ENCODE data around the gene LY6G6F. TPM values are rescaled to one million over a fixed set of nuclear protein-coding genes. Genes with fewer than 3 reads are reported as not detected.

The LY6G6F gene
- total and polyA plus RNA-seq, 2 experiments from 2014 or later: not detected

- H3K27ac Mint-ChIP-seq: peak overlapping the region; percentile 98
- H3K79me2 ChIP-seq (replicated peaks; ENCODE audit: insufficient read depth): peaks cover 46% of the 10 kb centered on the region
- peak overlapping the region; percentile 93 for H3K4me3 Mint-ChIP-seq
- TF ChIP-seq CTCF (conservative IDR thresholded peaks at IDR 0.05; ENCODE audit: low read depth in 2 of 2) (no peak), STAT1 (IDR thresholded peaks at IDR 0.05; ENCODE audit: unreplicated experiment) (no peak), EZH2phosphoT487 (IDR thresholded peaks at IDR 0.05; ENCODE audit: unreplicated experiment) (no peak), POLR2AphosphoS5 (IDR thresholded peaks at IDR 0.05; ENCODE audit: low read depth) (no peak), CREB1 (CRISPR knock-in tag; IDR thresholded peaks at IDR 0.05; ENCODE audit: low read depth) (no peak)
- H2AFZ ChIP-seq: no peak overlapping the region
- no peaks in the 10 kb centered on the region for H3K27me3 ChIP-seq (ENCODE audit: insufficient read depth)
- DNase-seq (ENCODE audit: low spot score) (no peak), ATAC-seq (no peak)
- H3K36me3 Mint-ChIP-seq (ENCODE audit: low read depth): peaks cover 85% of the 10 kb centered on the region
- H3K9me3 Mint-ChIP-seq: no peaks in the 10 kb centered on the region; the same call in 2 of the 3 replicates
- H4K20me1 ChIP-seq (replicated peaks; ENCODE audit: insufficient read depth): peaks cover 12% of the 10 kb centered on the region
- H3K9me2 ChIP-seq (ENCODE audit: insufficient read depth): no peaks in the 10 kb centered on the region
- H3K4me1 ChIP-seq (ENCODE audit: insufficient read depth): peaks cover 16% of the 10 kb centered on the region
- peaks cover 44% of the 10 kb centered on the region for H3K36me3 ChIP-seq (ENCODE audit: insufficient read depth)
- H3K4me1 Mint-ChIP-seq: peaks cover 30% of the 10 kb centered on the region
- H3K27me3 Mint-ChIP-seq (ENCODE audit: insufficient read depth, low read depth, poor library complexity): peaks cover 14% of the 10 kb centered on the region
- no peak overlapping the region for H3K27ac ChIP-seq (ENCODE audit: low read depth)
- H3K4me2 ChIP-seq: peak overlapping the region; percentile 98
- H3K4me3 ChIP-seq: peak overlapping the region; percentile 97
- peaks cover 18% of the 10 kb centered on the region; the same call in 1 of the 2 replicates for H3F3A ChIP-seq (replicated peaks; ENCODE audit: low read depth)
These were observed 40.2 kb upstream of the LY6G6F start for GRCh38 chr6:31666337-31666965.

- Mint-ChIP-seq H3K4me3 (no peak within 1 kb of the TSS; the same call in 2 of the 3 replicates), H3K9me3 (no peaks in the 10 kb centered on the region; the same call in 2 of the 3 replicates), H3K27me3 (ENCODE audit: insufficient read depth, low read depth, poor library complexity) (peaks cover 18% of the 10 kb centered on the region), H3K27ac (no peak within 1 kb of the TSS), H3K4me1 (peaks cover 10% of the 10 kb centered on the region), H3K36me3 (ENCODE audit: low read depth) (peaks cover 75% of the 10 kb centered on the region)
- H3K27me3 ChIP-seq (ENCODE audit: insufficient read depth): no peaks in the 10 kb centered on the region
- no peak within 1 kb of the TSS for H3K4me2 ChIP-seq
- H2AFZ ChIP-seq: no peak within 1 kb of the TSS
- peaks cover 2% of the 10 kb centered on the region; the same call in 1 of the 2 replicates for H3F3A ChIP-seq (replicated peaks; ENCODE audit: low read depth)
- no peak for DNase-seq (ENCODE audit: low spot score)
- no peaks in the 10 kb centered on the region for H3K9me2 ChIP-seq (ENCODE audit: insufficient read depth)
- H3K4me3 ChIP-seq: no peak within 1 kb of the TSS
- ATAC-seq: no peak
- H3K79me2 ChIP-seq (replicated peaks; ENCODE audit: insufficient read depth): peaks cover 29% of the 10 kb centered on the region
- H3K4me1 ChIP-seq (ENCODE audit: insufficient read depth): peaks cover 3% of the 10 kb centered on the region; the same call in 1 of the 2 replicates
- peaks cover 12% of the 10 kb centered on the region; the same call in 1 of the 2 replicates for H4K20me1 ChIP-seq (replicated peaks; ENCODE audit: insufficient read depth)
- peaks cover 34% of the 10 kb centered on the region for H3K36me3 ChIP-seq (ENCODE audit: insufficient read depth)
- no peak within 1 kb of the TSS for H3K27ac ChIP-seq (ENCODE audit: low read depth)
- TF ChIP-seq NANOG (IDR thresholded peaks at IDR 0.05; ENCODE audit: borderline replicate concordance) (no peak), ZNF114 (CRISPR knock-in tag; IDR thresholded peaks at IDR 0.05) (no peak), ETS1 (IDR thresholded peaks at IDR 0.05) (no peak), ZNF462 (CRISPR knock-in tag; IDR thresholded peaks at IDR 0.05) (no peak), EZH2 (IDR thresholded peaks at IDR 0.05; ENCODE audit: low read depth, unreplicated experiment) (no peak), EZH2phosphoT487 (IDR thresholded peaks at IDR 0.05; ENCODE audit: unreplicated experiment) (no peak)
These were observed 37.0 kb upstream of the LY6G6F start, which contains the start of gene LY6G5B for GRCh38 chr6:31669676-31670075. LY6G5B (plus strand) TSS chr6:31669976; CDS start chr6:31670951, 975 bp downstream.
